ENCODE data around the gene ZNF768.

GRCh38 chr16:30494709-30495108 is 31.7 kb downstream of the ZNF768 start:
- TF ChIP-seq EZH2 (IDR thresholded peaks at IDR 0.05; ENCODE audit: low read depth, unreplicated experiment) (no peak), CTCF (conservative IDR thresholded peaks at IDR 0.05; ENCODE audit: low read depth in 2 of 2) (no peak), ZNF462 (CRISPR knock-in tag; IDR thresholded peaks at IDR 0.05) (no peak), EZH2phosphoT487 (IDR thresholded peaks at IDR 0.05; ENCODE audit: unreplicated experiment) (no peak), POLR2AphosphoS5 (IDR thresholded peaks at IDR 0.05; ENCODE audit: low read depth) (no peak), REST (IDR thresholded peaks at IDR 0.05; ENCODE audit: unreplicated experiment) (no peak), ZNF114 (CRISPR knock-in tag; IDR thresholded peaks at IDR 0.05) (no peak), CREB1 (CRISPR knock-in tag; IDR thresholded peaks at IDR 0.05; ENCODE audit: low read depth) (no peak)

Measured in GM23338 (cell line).